Left ventricle myocardium inferior (tissue), 1 donor: ENCODE measurements around the gene SH3GL2. TPM values are rescaled to one million over a fixed set of nuclear protein-coding genes. Genes with fewer than 3 reads are reported as not detected.

Experiments
- DNase-seq: peaks from one replicate; pipeline ENCODE4 v3.0.0-alpha.2; 2020
- H3K27ac ChIP-seq: fragments of 200-600 bp; replicated peaks from 2 replicates; pipeline ENCODE4 v1.8.0; 2021
- H3K27me3 ChIP-seq: fragments of 200-600 bp; 2 replicates; pipeline ENCODE4 v1.8.0; 2021; ENCODE audit warnings: low read depth
- H3K36me3 ChIP-seq: fragments of 200-600 bp; 2 replicates; pipeline ENCODE4 v1.8.0; 2021
- H3K4me1 ChIP-seq: fragments of 200-600 bp; 2 replicates; pipeline ENCODE4 v1.8.0; 2021
- H3K4me3 ChIP-seq: fragments of 200-600 bp; 2 replicates; pipeline ENCODE4 v1.8.0; 2021; ENCODE audit warnings: mild to moderate bottlenecking, moderate library complexity
- H3K9me3 ChIP-seq: fragments of 200-600 bp; replicated peaks from 2 replicates; pipeline ENCODE4 v1.8.0; 2021
- intact Hi-C: fragments of 100-400 bp; cut with micrococcal nuclease; formaldehyde crosslinking; loops from one replicate; pipeline ENCODE4 v1.11.0; 2022
- total RNA-seq: library from RNA; stranded (reverse); fragmentation: NEBNext Ultra II Directional; extraction: Animal tissue kit (Norgen Biotek cat#: 25700); gene quantifications from one replicate; pipeline ENCODE4 v1.2.1, GENCODE V29; 2021
- TF ChIP-seq, protein P1 (sequence below): fragments of 200-600 bp; IDR thresholded peaks from 2 replicates; pipeline ENCODE4 v1.8.0; 2021; ENCODE audit warnings: antibody characterized with exemption, mild to moderate bottlenecking, borderline replicate concordance
- donor health status: DM: no; HTN: yes; CAD: no; lungs with severe emphysema.

SH3GL2 gene
- total RNA-seq, 1 donor from 2014 or later, result 7.3 TPM

- Histone ChIP-seq H3K4me1 (no peaks in the 10 kb centered on the region), H3K27ac (no peak overlapping the region), H3K36me3 (no peaks in the 10 kb centered on the region), H3K27me3 (no peaks in the 10 kb centered on the region), H3K4me3 (no peak overlapping the region), H3K9me3 (no peaks in the 10 kb centered on the region)
- DNase-seq, result no peak
- intact Hi-C loops, result no loop called here
- TF ChIP-seq, protein P1, sequence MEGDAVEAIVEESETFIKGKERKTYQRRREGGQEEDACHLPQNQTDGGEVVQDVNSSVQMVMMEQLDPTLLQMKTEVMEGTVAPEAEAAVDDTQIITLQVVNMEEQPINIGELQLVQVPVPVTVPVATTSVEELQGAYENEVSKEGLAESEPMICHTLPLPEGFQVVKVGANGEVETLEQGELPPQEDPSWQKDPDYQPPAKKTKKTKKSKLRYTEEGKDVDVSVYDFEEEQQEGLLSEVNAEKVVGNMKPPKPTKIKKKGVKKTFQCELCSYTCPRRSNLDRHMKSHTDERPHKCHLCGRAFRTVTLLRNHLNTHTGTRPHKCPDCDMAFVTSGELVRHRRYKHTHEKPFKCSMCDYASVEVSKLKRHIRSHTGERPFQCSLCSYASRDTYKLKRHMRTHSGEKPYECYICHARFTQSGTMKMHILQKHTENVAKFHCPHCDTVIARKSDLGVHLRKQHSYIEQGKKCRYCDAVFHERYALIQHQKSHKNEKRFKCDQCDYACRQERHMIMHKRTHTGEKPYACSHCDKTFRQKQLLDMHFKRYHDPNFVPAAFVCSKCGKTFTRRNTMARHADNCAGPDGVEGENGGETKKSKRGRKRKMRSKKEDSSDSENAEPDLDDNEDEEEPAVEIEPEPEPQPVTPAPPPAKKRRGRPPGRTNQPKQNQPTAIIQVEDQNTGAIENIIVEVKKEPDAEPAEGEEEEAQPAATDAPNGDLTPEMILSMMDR, result no peak
Observed at GRCh38 chr9:17734674-17735073, 155.8 kb downstream of the SH3GL2 start.

DNA sequence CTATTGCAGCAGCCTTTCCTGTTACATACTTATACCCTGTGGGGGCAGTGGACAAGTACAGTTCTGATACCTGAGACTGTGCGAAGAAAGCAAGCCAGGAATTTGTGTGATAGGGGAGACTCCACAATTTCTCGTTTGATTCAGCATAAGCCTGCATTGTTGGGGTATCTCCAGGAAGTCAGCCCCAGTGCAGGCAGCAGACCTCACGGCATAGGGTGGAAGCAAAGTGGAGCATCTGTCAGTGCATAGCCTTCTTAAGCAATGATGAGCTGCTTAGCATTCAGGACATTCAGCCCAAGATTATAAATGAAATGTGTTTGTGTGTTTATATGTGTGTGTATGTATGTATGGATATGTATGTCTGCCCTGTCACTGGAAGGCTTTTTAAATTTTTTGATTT is 157.0 kb downstream of the SH3GL2 start:
- Histone ChIP-seq H3K27me3 (no peaks in the 10 kb centered on the region), H3K36me3 (no peaks in the 10 kb centered on the region), H3K27ac (no peak overlapping the region), H3K4me3 (no peak overlapping the region), H3K4me1 (no peaks in the 10 kb centered on the region), H3K9me3 (no peaks in the 10 kb centered on the region)
- TF ChIP-seq, protein P1, result no peak
- DNase-seq, result no peak
- intact Hi-C loops, result no loop called here

DNA sequence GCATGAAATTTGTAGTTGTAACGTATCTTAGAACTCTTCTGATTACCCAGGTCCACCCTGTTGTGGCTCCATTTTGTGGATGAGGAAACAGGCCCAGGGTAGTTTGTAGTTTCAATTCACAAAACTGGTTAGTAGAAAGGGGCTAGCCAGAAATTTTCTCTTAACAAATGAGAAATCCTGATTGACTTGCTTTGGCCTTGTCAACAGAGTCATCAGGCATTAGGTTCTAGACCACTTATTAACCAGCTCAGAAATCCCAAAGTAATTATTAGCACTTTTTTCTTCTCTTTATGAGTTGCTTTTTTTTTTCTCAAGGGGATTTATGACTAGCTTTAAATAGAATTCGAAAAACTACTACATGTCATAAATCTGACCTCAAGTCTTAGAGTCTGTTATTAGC is 160.2 kb downstream of the SH3GL2 start:
- TF ChIP-seq, protein P1, result no peak
- no peak overlapping the region for H3K27ac ChIP-seq
- no peak overlapping the region for H3K4me3 ChIP-seq
- DNase-seq, result no peak
- no peaks in the 10 kb centered on the region for H3K27me3 ChIP-seq
- intact Hi-C loops, result no loop called here
- no peaks in the 10 kb centered on the region for H3K4me1 ChIP-seq
- no peaks in the 10 kb centered on the region for H3K36me3 ChIP-seq
- no peaks in the 10 kb centered on the region for H3K9me3 ChIP-seq

GRCh38 chr9:17739736-17740135 is 160.9 kb downstream of the SH3GL2 start:
- no peak for DNase-seq
- no peaks in the 10 kb centered on the region for H3K4me1 ChIP-seq
- no peaks in the 10 kb centered on the region for H3K9me3 ChIP-seq
- H3K4me3 ChIP-seq, result no peak overlapping the region
- no peaks in the 10 kb centered on the region for H3K27me3 ChIP-seq
- intact Hi-C loops, result no loop called here
- no peaks in the 10 kb centered on the region for H3K36me3 ChIP-seq
- H3K27ac ChIP-seq, result no peak overlapping the region
- TF ChIP-seq, protein P1, result no peak

GRCh38 chr9:17742067-17742466 is 163.2 kb downstream of the SH3GL2 start:
- H3K27me3 ChIP-seq, result no peaks in the 10 kb centered on the region
- H3K4me1 ChIP-seq, result no peaks in the 10 kb centered on the region
- H3K4me3 ChIP-seq, result no peak overlapping the region
- intact Hi-C loops, result no loop called here
- H3K27ac ChIP-seq, result no peak overlapping the region
- no peaks in the 10 kb centered on the region for H3K36me3 ChIP-seq
- no peak for DNase-seq
- TF ChIP-seq, protein P1, result no peak
- no peaks in the 10 kb centered on the region for H3K9me3 ChIP-seq

- Histone ChIP-seq H3K36me3 (no peaks in the 10 kb centered on the region), H3K27me3 (no peaks in the 10 kb centered on the region), H3K4me3 (no peak overlapping the region), H3K9me3 (no peaks in the 10 kb centered on the region), H3K27ac (no peak overlapping the region), H3K4me1 (no peaks in the 10 kb centered on the region)
- no peak for DNase-seq
- TF ChIP-seq, protein P1, result no peak
- intact Hi-C loops, result no loop called here
Observed at GRCh38 chr9:17744786-17745185, 165.9 kb downstream of the SH3GL2 start.
